Calu3 (cell line): ENCODE results near the gene ISY1. TPM values are rescaled to one million over a fixed set of nuclear protein-coding genes. Genes with fewer than 3 reads are reported as not detected.

Source experiments
- BruUV-seq: library from RNA; stranded (reverse); fragments of 400-500 nt; replicated peaks from 2 replicates; lab custom pipeline; 2021; lab: Mats Ljungman, UMichigan
- CTCF ChIA-PET: fragments of 300-600 bp; sonication (Branson Sonifier 250); formaldehyde crosslinking; loops from one replicate; lab custom pipeline; 2022; ENCODE audit warnings: antibody characterized with exemption; lab: Charles Lee
- DNase-seq: peaks from one replicate; pipeline ENCODE4 v3.0.0; 2022
- H3K27ac Mint-ChIP-seq: one replicate; pipeline ENCODE4 v1.8.0; 2022; ENCODE audit warnings: mixed read lengths; ENCODE audit not compliant: unreplicated experiment
- H3K27me3 Mint-ChIP-seq: one replicate; pipeline ENCODE4 v1.8.0; 2022; ENCODE audit warnings: mixed read lengths; ENCODE audit not compliant: unreplicated experiment
- H3K36me3 Mint-ChIP-seq: one replicate; pipeline ENCODE4 v1.8.0; 2022; ENCODE audit warnings: mild to moderate bottlenecking, moderate library complexity, mixed read lengths; ENCODE audit not compliant: insufficient read depth, unreplicated experiment
- H3K4me1 Mint-ChIP-seq: one replicate; pipeline ENCODE4 v1.8.0; 2022; ENCODE audit warnings: mild to moderate bottlenecking, low read depth, mixed read lengths; ENCODE audit not compliant: unreplicated experiment
- H3K4me3 Mint-ChIP-seq: one replicate; pipeline ENCODE4 v1.8.0; 2022; ENCODE audit warnings: mild to moderate bottlenecking, low read depth, moderate library complexity, mixed read lengths; ENCODE audit not compliant: unreplicated experiment
- H3K9me3 Mint-ChIP-seq: one replicate; pipeline ENCODE4 v1.8.0; 2022; ENCODE audit warnings: low read depth, mixed read lengths; ENCODE audit not compliant: unreplicated experiment
- intact Hi-C: fragments of 100-400 bp; cut with micrococcal nuclease; formaldehyde crosslinking; loops from one replicate; pipeline ENCODE4 v1.10.0; 2022; ENCODE audit not compliant: unreplicated experiment
- total RNA-seq: library from RNA; stranded (reverse); gene quantifications from 2 replicates; pipeline ENCODE4 v1.2.3, GENCODE V29; 2022
- TF ChIP-seq, protein P1 (sequence below): fragments of 200-600 bp; IDR thresholded peaks from one replicate; pipeline ENCODE4 v1.8.0; 2022; ENCODE audit warnings: antibody characterized with exemption; ENCODE audit not compliant: unreplicated experiment

Gene ISY1
- total RNA-seq, 1 experiment from 2014 or later: 77.0 TPM

- no TSS peak for BruUV-seq
- CTCF ChIA-PET: no interaction called here
- H3K9me3 Mint-ChIP-seq: no peaks in the 10 kb centered on the region
- H3K27ac Mint-ChIP-seq: no peak overlapping the region
- DNase-seq: no peak
- no peak overlapping the region for H3K4me3 Mint-ChIP-seq
- TF ChIP-seq, protein P1, sequence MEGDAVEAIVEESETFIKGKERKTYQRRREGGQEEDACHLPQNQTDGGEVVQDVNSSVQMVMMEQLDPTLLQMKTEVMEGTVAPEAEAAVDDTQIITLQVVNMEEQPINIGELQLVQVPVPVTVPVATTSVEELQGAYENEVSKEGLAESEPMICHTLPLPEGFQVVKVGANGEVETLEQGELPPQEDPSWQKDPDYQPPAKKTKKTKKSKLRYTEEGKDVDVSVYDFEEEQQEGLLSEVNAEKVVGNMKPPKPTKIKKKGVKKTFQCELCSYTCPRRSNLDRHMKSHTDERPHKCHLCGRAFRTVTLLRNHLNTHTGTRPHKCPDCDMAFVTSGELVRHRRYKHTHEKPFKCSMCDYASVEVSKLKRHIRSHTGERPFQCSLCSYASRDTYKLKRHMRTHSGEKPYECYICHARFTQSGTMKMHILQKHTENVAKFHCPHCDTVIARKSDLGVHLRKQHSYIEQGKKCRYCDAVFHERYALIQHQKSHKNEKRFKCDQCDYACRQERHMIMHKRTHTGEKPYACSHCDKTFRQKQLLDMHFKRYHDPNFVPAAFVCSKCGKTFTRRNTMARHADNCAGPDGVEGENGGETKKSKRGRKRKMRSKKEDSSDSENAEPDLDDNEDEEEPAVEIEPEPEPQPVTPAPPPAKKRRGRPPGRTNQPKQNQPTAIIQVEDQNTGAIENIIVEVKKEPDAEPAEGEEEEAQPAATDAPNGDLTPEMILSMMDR: no peak
- intact Hi-C loops: no loop called here
- H3K27me3 Mint-ChIP-seq: no peaks in the 10 kb centered on the region
- H3K36me3 Mint-ChIP-seq: peaks cover 48% of the 10 kb centered on the region
- no peaks in the 10 kb centered on the region for H3K4me1 Mint-ChIP-seq
Observed at GRCh38 chr3:129130291-129130813, 30.5 kb downstream of the ISY1 start.

DNA sequence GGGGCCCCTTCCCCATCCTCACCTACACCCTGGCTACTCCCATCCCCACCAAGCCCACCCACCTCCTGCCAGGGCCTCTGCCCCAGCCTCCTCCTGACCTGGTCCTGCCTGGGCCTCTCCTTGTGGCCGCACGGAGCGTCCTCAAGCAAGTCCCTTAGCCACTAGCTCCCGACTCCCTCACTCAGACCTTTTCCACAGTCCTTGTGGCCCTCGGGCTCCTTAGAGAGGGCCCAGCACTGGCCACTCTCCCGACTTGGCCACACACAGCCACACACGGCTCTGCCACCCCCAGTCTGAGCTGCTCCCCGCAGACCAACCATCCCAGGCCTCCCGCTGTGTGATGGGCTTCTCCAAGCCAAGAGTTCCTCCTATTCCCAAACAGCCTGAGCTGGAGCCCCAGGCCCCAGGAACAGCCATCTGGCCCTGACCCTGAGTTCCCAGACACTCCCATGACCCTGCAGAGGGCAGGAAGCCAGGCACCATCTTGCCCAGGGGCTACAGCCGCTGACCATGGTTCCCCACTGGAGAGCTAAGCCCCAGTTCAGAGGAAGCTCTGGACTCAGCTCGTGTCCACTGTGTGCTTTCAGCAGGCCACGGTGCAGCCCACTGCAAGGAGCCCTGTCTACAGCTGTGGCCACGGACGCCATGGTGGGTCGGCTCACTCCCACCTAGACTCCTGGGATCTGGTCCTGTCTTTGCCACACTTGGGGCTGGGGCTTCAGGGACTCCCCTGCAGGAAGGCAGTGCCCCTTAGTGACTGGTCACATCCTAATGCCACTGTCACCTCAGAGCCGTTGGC is 32.3 kb downstream of the ISY1 start:
- Mint-ChIP-seq H3K4me3 (no peak overlapping the region), H3K4me1 (peaks cover 1% of the 10 kb centered on the region), H3K27ac (no peak overlapping the region), H3K9me3 (no peaks in the 10 kb centered on the region), H3K36me3 (peaks cover 42% of the 10 kb centered on the region), H3K27me3 (no peaks in the 10 kb centered on the region)
- intact Hi-C loops: no loop called here
- TF ChIP-seq, protein P1: no peak
- CTCF ChIA-PET: interaction anchor here (0.7 kb wide), 1 partner anchor 76 kb away, joined by 3 read pairs; no protein-coding TSS in a partner anchor
- DNase-seq: no peak
- no TSS peak for BruUV-seq

DNA sequence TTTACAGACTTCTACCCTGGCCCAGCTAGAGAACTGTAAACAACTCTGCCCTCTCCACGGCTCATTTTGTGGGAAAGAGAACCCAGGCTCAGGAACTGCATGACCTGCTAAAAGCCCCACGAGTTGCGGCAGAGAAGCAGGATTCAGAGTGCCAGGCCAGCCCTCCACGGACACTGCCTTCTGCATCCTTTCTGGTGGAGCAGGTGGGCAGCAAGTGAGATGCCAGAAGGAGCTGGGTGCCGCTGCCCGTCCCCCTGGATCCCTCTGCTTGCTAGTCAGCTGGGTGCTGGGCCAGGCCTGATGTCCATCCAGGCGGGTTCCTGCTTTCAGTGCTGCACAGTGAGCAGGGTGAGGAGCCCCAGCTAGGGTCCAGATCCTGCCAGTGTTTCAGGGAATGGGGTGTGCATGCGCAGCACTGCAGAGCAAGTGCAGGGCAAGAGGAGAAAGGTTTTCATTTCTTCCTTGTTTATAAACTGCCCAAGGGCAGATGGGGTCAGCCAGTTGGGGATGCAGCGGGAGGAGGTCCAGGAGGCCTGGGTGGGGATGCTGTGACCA is 34.1 kb downstream of the ISY1 start:
- DNase-seq: no peak
- no peaks in the 10 kb centered on the region for H3K9me3 Mint-ChIP-seq
- H3K36me3 Mint-ChIP-seq: peaks cover 34% of the 10 kb centered on the region
- TF ChIP-seq, protein P1: no peak
- intact Hi-C loops: no loop called here
- no peak overlapping the region for H3K27ac Mint-ChIP-seq
- peaks cover 14% of the 10 kb centered on the region for H3K4me1 Mint-ChIP-seq
- H3K4me3 Mint-ChIP-seq: no peak overlapping the region
- BruUV-seq: no TSS peak
- CTCF ChIA-PET: interaction anchor here (0.6 kb wide), 1 partner anchor 29 kb away, joined by 3 read pairs; no protein-coding TSS in a partner anchor
- no peaks in the 10 kb centered on the region for H3K27me3 Mint-ChIP-seq

GRCh38 chr3:129123314-129124060 is 37.4 kb downstream of the ISY1 start:
- Mint-ChIP-seq H3K4me1 (peaks cover 33% of the 10 kb centered on the region), H3K27me3 (no peaks in the 10 kb centered on the region), H3K9me3 (no peaks in the 10 kb centered on the region), H3K4me3 (peak overlapping the region; percentile 9), H3K27ac (peak overlapping the region; percentile 51), H3K36me3 (peaks cover 44% of the 10 kb centered on the region)
- DNase-seq: peak; percentile 65
- TF ChIP-seq, protein P1: no peak
- BruUV-seq: no TSS peak
- CTCF ChIA-PET: interaction anchor here (0.9 to 4.0 kb wide), 6 partner anchors 10 to 153 kb away, joined by 3 to 30 read pairs (median 4); no protein-coding TSS in a partner anchor
- intact Hi-C loops: loop anchor here (5.0 kb wide), 1 partner anchor 71 kb away; no protein-coding TSS in a partner anchor
